Measurements from ENCODE around the gene SIRT5.

SIRT5 gene

GRCh38 chr6:13662651-13663334 lies 88.4 kb downstream of the SIRT5 start:
- no peak for TF ChIP-seq FOXP2 (optimal IDR thresholded peaks at IDR 0.05; ENCODE audit: borderline replicate concordance, extremely low read depth, extremely low read length, insufficient read depth)
- no peak for TF ChIP-seq REST (IDR thresholded peaks at IDR 0.05; ENCODE audit: insufficient read depth in 1 of 2, low read depth in 2 of 2, low read length in 2 of 2)
- TF ChIP-seq SIN3A (IDR thresholded peaks at IDR 0.05; ENCODE audit: borderline replicate concordance, insufficient read depth, low read length): no peak
- no peak for TF ChIP-seq TAF1 (IDR thresholded peaks at IDR 0.05; ENCODE audit: borderline replicate concordance, insufficient read depth, low read length)
- TF ChIP-seq POLR2AphosphoS5 (IDR thresholded peaks at IDR 0.05; ENCODE audit: low read depth, low read length): no peak

- TF ChIP-seq SIN3A (IDR thresholded peaks at IDR 0.05; ENCODE audit: borderline replicate concordance, insufficient read depth, low read length) (no peak), POLR2AphosphoS5 (IDR thresholded peaks at IDR 0.05; ENCODE audit: low read depth, low read length) (no peak), TAF1 (IDR thresholded peaks at IDR 0.05; ENCODE audit: borderline replicate concordance, insufficient read depth, low read length) (no peak), FOXP2 (optimal IDR thresholded peaks at IDR 0.05; ENCODE audit: borderline replicate concordance, extremely low read depth, extremely low read length, insufficient read depth) (no peak), REST (IDR thresholded peaks at IDR 0.05; ENCODE audit: insufficient read depth in 1 of 2, low read depth in 2 of 2, low read length in 2 of 2) (no peak)
Observed at GRCh38 chr6:13663986-13664385, 89.6 kb downstream of the SIRT5 start.
